PC-3 (cell line): Measurements from ENCODE around the gene ATP5PD.

Source experiments
- CTCF ChIP-seq: fragments of 300-600 bp; sonication (generic); conservative IDR thresholded peaks from 2 replicates; pipeline ENCODE4 v1.5.1; 2017; ENCODE audit warnings: antibody characterized with exemption, low read depth, mild to moderate bottlenecking, low read length
- EZH2 ChIP-seq: fragments of 300-600 bp; sonication (generic); IDR thresholded peaks from one replicate; pipeline ENCODE4 v1.6.1; 2017; ENCODE audit warnings: antibody characterized with exemption, mild to moderate bottlenecking, low read length; ENCODE audit not compliant: unreplicated experiment
- EZH2phosphoT487 ChIP-seq: fragments of 300-600 bp; sonication (generic); IDR thresholded peaks from 2 replicates; pipeline ENCODE4 v1.6.1; 2018; ENCODE audit warnings: mild to moderate bottlenecking, antibody characterized with exemption, low read length, borderline replicate concordance

GRCh38 chr17:74995847-74996246 is 50.9 kb downstream of the ATP5PD start:
- no peak for TF ChIP-seq CTCF
- no peak for TF ChIP-seq EZH2
- no peak for TF ChIP-seq EZH2phosphoT487
